HEK293T (cell line): ENCODE results near the gene PDE2A.

ENCODE experiments used
- CTCF ChIA-PET: fragments of 350-600 bp; formaldehyde crosslinking; extraction: SDS; loops from one replicate; lab custom pipeline; 2021; ENCODE audit warnings: antibody characterized with exemption, inconsistent platforms; lab: Yijun Ruan, JAX
- POLR2A ChIA-PET: fragments of 350-600 bp; formaldehyde crosslinking; extraction: SDS; loops from one replicate; lab custom pipeline; 2020; ENCODE audit warnings: antibody characterized with exemption, inconsistent platforms; lab: Yijun Ruan, JAX
- DNase-seq: peaks from one replicate; pipeline ENCODE4 v3.0.0; 2012; ENCODE audit warnings: mixed read lengths; ENCODE audit errors: extremely low spot score
- ARNT ChIP-seq: fragments of 450-650 bp; IDR thresholded peaks from 2 replicates; pipeline ENCODE4 v1.6.1; 2017; ENCODE audit warnings: mild to moderate bottlenecking
- BHLHE40 ChIP-seq: fragments of 450-650 bp; IDR thresholded peaks from 2 replicates; pipeline ENCODE4 v1.6.1; 2016; ENCODE audit warnings: mild to moderate bottlenecking, moderate library complexity, borderline replicate concordance
- CTBP1 ChIP-seq: fragments of 450-650 bp; IDR thresholded peaks from 2 replicates; pipeline ENCODE4 v1.6.1; 2016; ENCODE audit warnings: borderline replicate concordance
- ELF4 ChIP-seq: fragments of 450-650 bp; IDR thresholded peaks from 2 replicates; pipeline ENCODE4 v1.6.1; 2017; ENCODE audit warnings: antibody characterized with exemption
- FOXA1 ChIP-seq: fragments of 450-650 bp; IDR thresholded peaks from 2 replicates; pipeline ENCODE4 v1.6.1; 2016; ENCODE audit warnings: mild to moderate bottlenecking
- FOXK2 ChIP-seq: fragments of 450-650 bp; IDR thresholded peaks from 2 replicates; pipeline ENCODE4 v1.6.1; 2016; ENCODE audit warnings: mild to moderate bottlenecking
- FOXM1 ChIP-seq: fragments of 450-650 bp; IDR thresholded peaks from 2 replicates; pipeline ENCODE4 v1.6.1; 2017; ENCODE audit warnings: mild to moderate bottlenecking, borderline replicate concordance
- HDGF ChIP-seq: fragments of 450-650 bp; IDR thresholded peaks from 2 replicates; pipeline ENCODE4 v1.6.1; 2017; ENCODE audit warnings: antibody characterized with exemption, borderline replicate concordance
- L3MBTL2 ChIP-seq: fragments of 450-650 bp; conservative IDR thresholded peaks from 2 replicates; pipeline ENCODE4 v1.6.1; 2016; ENCODE audit warnings: mild to moderate bottlenecking
- LEF1 ChIP-seq: fragments of 450-650 bp; IDR thresholded peaks from 2 replicates; pipeline ENCODE4 v1.6.1; 2017; ENCODE audit warnings: mild to moderate bottlenecking, borderline replicate concordance
- NFRKB ChIP-seq: fragments of 450-650 bp; IDR thresholded peaks from 2 replicates; pipeline ENCODE4 v1.6.1; 2016; ENCODE audit warnings: mild to moderate bottlenecking, moderate library complexity
- SP1 ChIP-seq: fragments of 450-650 bp; IDR thresholded peaks from 2 replicates; pipeline ENCODE4 v1.6.1; 2017
- SUZ12 ChIP-seq: fragments of 450-650 bp; IDR thresholded peaks from 2 replicates; pipeline ENCODE4 v1.6.1; 2016; ENCODE audit warnings: mild to moderate bottlenecking
- TARDBP ChIP-seq: fragments of 450-650 bp; IDR thresholded peaks from 2 replicates; pipeline ENCODE4 v1.6.1; 2016
- ZNF384 ChIP-seq: fragments of 450-650 bp; IDR thresholded peaks from 2 replicates; pipeline ENCODE4 v1.6.1; 2016
- TF ChIP-seq, protein P1 (sequence below): fragments of 450-650 bp; IDR thresholded peaks from 2 replicates; pipeline ENCODE4 v1.6.1; 2016

Gene PDE2A

DNA sequence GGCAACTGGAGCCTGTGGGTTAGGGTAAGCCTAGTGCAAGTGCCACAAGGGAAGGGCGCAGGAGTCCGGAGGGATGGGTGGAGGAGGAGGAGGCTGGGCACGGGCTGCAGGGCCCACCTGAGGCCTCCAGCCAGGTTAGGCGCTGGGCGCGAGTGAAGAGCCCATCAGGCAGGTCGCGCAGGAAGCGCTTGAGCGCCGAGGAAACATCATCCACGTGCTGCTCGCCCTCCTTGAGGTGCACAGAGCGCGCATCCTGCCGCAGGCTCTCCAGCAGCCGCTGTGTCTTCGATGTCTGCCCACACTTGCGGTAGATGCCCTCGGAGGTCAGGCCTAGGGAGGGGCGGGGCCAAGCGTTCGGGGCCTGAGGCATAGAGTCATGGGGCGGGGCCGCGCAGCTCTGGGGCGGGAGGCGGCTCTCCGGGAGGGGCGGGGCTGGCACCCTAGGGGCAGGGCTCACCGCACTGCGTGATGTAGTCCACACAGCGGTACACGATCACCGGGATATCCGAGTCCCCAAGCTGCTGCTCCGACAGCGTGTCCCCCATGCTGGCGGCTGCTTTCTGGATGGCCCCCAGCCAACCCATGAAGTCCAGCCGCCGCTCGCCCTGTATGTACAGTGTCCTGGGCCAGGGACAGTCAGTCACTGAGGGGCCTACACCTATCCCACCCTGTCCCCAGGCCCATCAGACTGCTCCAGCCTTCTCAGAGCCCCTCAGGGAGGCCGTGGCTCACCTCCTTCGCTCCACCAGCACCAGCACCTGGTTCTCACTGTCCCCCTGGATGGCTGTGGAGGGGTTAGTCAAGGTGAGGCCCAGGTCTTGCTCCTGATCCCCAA, 22.9 kb upstream of the PDE2A start:
- ChIA-PET POLR2A (no interaction called here), CTCF (no interaction called here)
- DNase-seq, result no peak
- TF ChIP-seq SUZ12 (no peak), SP1 (no peak), LEF1 (no peak), FOXK2 (no peak), TARDBP (no peak), NFRKB (no peak), CTBP1 (no peak), FOXM1 (no peak), ELF4 (no peak), ZNF384 (no peak)
- TF ChIP-seq, protein P1, sequence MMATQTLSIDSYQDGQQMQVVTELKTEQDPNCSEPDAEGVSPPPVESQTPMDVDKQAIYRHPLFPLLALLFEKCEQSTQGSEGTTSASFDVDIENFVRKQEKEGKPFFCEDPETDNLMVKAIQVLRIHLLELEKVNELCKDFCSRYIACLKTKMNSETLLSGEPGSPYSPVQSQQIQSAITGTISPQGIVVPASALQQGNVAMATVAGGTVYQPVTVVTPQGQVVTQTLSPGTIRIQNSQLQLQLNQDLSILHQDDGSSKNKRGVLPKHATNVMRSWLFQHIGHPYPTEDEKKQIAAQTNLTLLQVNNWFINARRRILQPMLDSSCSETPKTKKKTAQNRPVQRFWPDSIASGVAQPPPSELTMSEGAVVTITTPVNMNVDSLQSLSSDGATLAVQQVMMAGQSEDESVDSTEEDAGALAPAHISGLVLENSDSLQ, result no peak

DNA sequence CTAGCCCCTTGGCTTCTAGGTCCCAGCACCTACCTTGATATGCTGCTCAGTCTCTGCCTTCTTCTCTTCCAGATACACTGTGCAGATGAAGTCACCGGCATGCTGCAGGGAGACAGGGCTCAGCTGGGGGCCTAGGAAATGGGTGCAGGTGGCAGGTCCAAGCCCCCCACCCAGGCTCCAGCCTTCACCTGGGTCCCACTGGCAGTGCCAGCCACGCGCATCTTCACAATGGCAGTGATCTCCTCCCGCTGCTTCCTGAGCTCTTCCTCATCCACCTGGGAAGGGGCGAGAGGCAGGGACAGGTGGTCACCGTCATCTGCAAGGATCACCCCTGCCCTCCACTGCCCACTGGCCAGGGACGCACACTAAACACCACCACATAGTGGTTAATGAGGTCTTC, 21.1 kb upstream of the PDE2A start:
- no peak for DNase-seq
- TF ChIP-seq ELF4 (no peak), BHLHE40 (no peak), NFRKB (no peak), TARDBP (no peak), HDGF (no peak), ARNT (no peak), CTBP1 (no peak), ZNF384 (no peak), FOXM1 (no peak), SP1 (no peak), FOXK2 (no peak)
- TF ChIP-seq, protein P1, result no peak
- ChIA-PET CTCF (no interaction called here), POLR2A (no interaction called here)

DNA sequence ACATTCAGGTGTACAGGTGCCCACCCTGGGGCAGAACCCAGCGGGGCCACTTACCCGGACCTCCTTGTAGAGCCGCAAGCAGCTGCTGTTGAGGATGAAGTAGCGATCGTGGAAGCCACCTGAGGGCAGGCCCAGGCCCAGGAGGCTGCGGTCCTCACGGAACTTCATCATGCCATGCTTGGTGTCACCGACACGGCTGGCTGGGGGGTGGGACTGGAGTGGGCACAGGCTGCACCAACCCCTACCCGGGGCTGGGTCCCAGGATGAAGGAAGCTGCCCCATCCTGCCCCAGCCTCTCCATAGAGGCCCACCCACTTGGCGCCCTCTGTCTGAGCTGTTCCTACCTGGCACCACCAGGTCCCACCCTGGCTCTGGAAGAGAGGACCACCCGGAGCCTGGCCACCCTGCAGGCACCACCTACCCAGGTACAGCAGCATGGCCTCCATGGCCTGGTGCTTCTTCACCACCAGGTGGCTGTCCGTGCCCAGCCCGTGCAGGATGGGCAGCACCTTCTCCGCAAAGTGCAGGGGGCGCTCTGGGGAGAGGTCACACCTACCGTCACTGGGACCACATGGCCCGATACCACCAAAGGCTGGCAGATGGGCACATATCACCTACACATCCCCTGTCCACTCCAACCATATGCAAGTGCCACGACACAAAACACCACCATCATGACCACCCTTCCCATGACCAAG, 19.2 kb upstream of the PDE2A start:
- ChIA-PET POLR2A (no interaction called here), CTCF (no interaction called here)
- DNase-seq, result no peak
- TF ChIP-seq CTBP1, result no peak
- no peak for TF ChIP-seq FOXM1
- no peak for TF ChIP-seq ZNF384
- TF ChIP-seq ARNT, result no peak
- TF ChIP-seq NFRKB, result no peak
- TF ChIP-seq HDGF, result no peak
- no peak for TF ChIP-seq LEF1
- TF ChIP-seq FOXK2, result no peak
- no peak for TF ChIP-seq ELF4
- TF ChIP-seq SUZ12, result no peak
- TF ChIP-seq SP1, result no peak
- TF ChIP-seq L3MBTL2, result no peak
- TF ChIP-seq BHLHE40, result no peak
- TF ChIP-seq FOXA1, result no peak
- TF ChIP-seq, protein P1, result no peak
- no peak for TF ChIP-seq TARDBP

GRCh38 chr11:72692498-72693237, 18.4 kb upstream of the PDE2A start:
- CTCF ChIA-PET, result no interaction called here
- TF ChIP-seq HDGF (no peak), SP1 (no peak), NFRKB (no peak), L3MBTL2 (no peak), ZNF384 (no peak), TARDBP (no peak), SUZ12 (no peak), FOXM1 (no peak), ELF4 (no peak), FOXA1 (no peak), BHLHE40 (no peak), LEF1 (no peak), ARNT (no peak), FOXK2 (no peak), CTBP1 (no peak)
- TF ChIP-seq, protein P1, result no peak
- no peak for DNase-seq
- POLR2A ChIA-PET, result no interaction called here

DNA sequence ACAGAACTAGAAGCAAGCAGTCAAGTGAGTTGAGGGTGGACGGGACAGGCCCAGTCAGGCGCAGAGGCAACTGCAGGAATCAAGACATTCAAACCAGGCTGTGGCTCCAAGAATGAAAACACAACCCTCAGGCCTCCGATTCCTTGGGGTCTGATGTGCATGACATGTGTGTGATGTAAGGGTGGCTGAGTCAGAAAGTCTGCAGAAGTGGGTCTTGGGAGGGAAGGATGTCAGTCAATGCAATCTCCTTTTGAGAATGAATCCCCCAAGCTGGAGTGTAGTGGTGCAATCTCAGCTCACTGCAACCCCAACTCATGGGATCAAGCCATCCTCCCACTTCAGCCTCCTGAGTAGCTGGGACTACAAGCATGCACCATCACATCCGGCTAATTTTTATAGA, 15.9 kb upstream of the PDE2A start:
- POLR2A ChIA-PET, result no interaction called here
- no peak for DNase-seq
- CTCF ChIA-PET, result no interaction called here
- no peak for TF ChIP-seq BHLHE40
